Trophoblast cell (in vitro differentiated cells and primary cell): ENCODE measurements around the gene GALR2.

Source experiments
- DNase-seq, 2 donors: peaks; one replicate each; pipeline ENCODE4 v3.0.0-alpha.2; 2016
- H2AFZ ChIP-seq: 2 replicates; pipeline ENCODE4 v1.6.1; 2013; ENCODE audit warnings: low read length, moderate library complexity, mild to moderate bottlenecking; ENCODE audit not compliant: insufficient read depth, poor library complexity
- H2AK5ac ChIP-seq: 2 replicates; pipeline ENCODE4 v1.6.1; 2013; ENCODE audit warnings: mild to moderate bottlenecking, low read length
- H2BK120ac ChIP-seq: 2 replicates; pipeline ENCODE4 v1.6.1; 2013; ENCODE audit warnings: low read length, mild to moderate bottlenecking, moderate library complexity; ENCODE audit not compliant: insufficient read depth, poor library complexity
- H2BK12ac ChIP-seq: 2 replicates; pipeline ENCODE4 v1.6.1; 2013; ENCODE audit warnings: mild to moderate bottlenecking, low read length, moderate library complexity
- H2BK5ac ChIP-seq: 2 replicates; pipeline ENCODE4 v1.6.1; 2013; ENCODE audit warnings: low read length, low read depth, moderate library complexity, mild to moderate bottlenecking; ENCODE audit not compliant: poor library complexity
- H3K14ac ChIP-seq: 2 replicates; pipeline ENCODE4 v1.6.1; 2013; ENCODE audit warnings: mild to moderate bottlenecking, low read length
- H3K18ac ChIP-seq: 2 replicates; pipeline ENCODE4 v1.6.1; 2013; ENCODE audit warnings: mild to moderate bottlenecking, low read length
- H3K23ac ChIP-seq: 2 replicates; pipeline ENCODE4 v1.6.1; 2013; ENCODE audit warnings: low read length
- H3K27ac ChIP-seq: 2 replicates; pipeline ENCODE4 v1.5.1; 2013; ENCODE audit warnings: low read depth, mild to moderate bottlenecking, inconsistent platforms, low read length, moderate library complexity
- H3K27me3 ChIP-seq: 2 replicates; pipeline ENCODE4 v1.6.1; 2013; ENCODE audit warnings: inconsistent platforms, mild to moderate bottlenecking, low read length, moderate library complexity; ENCODE audit not compliant: insufficient read depth
- H3K36me3 ChIP-seq, 2 experiments: 1 replicate in 1 of 2; 2 replicates in 1 of 2; pipeline ENCODE4 v1.6.1; 2013; ENCODE audit warnings: low read length in 2 of 2, mild to moderate bottlenecking in 2 of 2, moderate library complexity in 1 of 2; ENCODE audit not compliant: insufficient read depth in 2 of 2, control insufficient read depth in 1 of 2
- H3K4ac ChIP-seq: 2 replicates; pipeline ENCODE4 v1.6.1; 2013; ENCODE audit warnings: low read depth, mild to moderate bottlenecking, low read length, moderate library complexity
- H3K4me1 ChIP-seq, 2 experiments: 1 replicate in 1 of 2; 2 replicates in 1 of 2; pipeline ENCODE4 v1.6.1; 2013; ENCODE audit warnings: low read length in 2 of 2, mild to moderate bottlenecking in 2 of 2, moderate library complexity in 1 of 2; ENCODE audit not compliant: insufficient read depth in 2 of 2, control insufficient read depth in 1 of 2
- H3K4me2 ChIP-seq: 2 replicates; pipeline ENCODE4 v1.6.1; 2013; ENCODE audit warnings: inconsistent platforms, mild to moderate bottlenecking, low read length, moderate library complexity
- H3K4me3 ChIP-seq: 2 replicates; pipeline ENCODE4 v1.5.1; 2013; ENCODE audit warnings: mild to moderate bottlenecking, low read depth, low read length, inconsistent platforms
- H3K79me1 ChIP-seq: one replicate; pipeline ENCODE4 v1.6.1; 2013; ENCODE audit warnings: low read length
- H3K79me2 ChIP-seq: 2 replicates; pipeline ENCODE4 v1.6.1; 2013; ENCODE audit warnings: low read length, mild to moderate bottlenecking; ENCODE audit not compliant: control insufficient read depth, insufficient read depth, poor library complexity
- H3K9ac ChIP-seq: 2 replicates; pipeline ENCODE4 v1.6.1; 2013; ENCODE audit warnings: mild to moderate bottlenecking, low read length
- H3K9me3 ChIP-seq: 2 replicates; pipeline ENCODE4 v1.6.1; 2013; ENCODE audit warnings: low read depth, mild to moderate bottlenecking, control low read depth, inconsistent platforms, low read length; ENCODE audit not compliant: insufficient read depth
- H4K12ac ChIP-seq: 2 replicates; pipeline ENCODE4 v1.6.1; 2013; ENCODE audit warnings: low read depth, mild to moderate bottlenecking, low read length, moderate library complexity
- H4K8ac ChIP-seq: 2 replicates; pipeline ENCODE4 v1.6.1; 2013; ENCODE audit warnings: low read depth, mild to moderate bottlenecking, low read length, moderate library complexity
- H4K91ac ChIP-seq: one replicate; pipeline ENCODE4 v1.6.1; 2013; ENCODE audit warnings: low read depth, mild to moderate bottlenecking, low read length, moderate library complexity
- WGBS: extraction: QIAGEN DNeasy Blood & Tissue Kit; methylation state at CpG from one replicate; pipeline ENCODE4 v1.1.7; 2013; ENCODE audit warnings: missing lambda C conversion rate; ENCODE audit not compliant: insufficient read length, insufficient coverage; ENCODE audit errors: extremely low coverage; 5-methylcytosine and 5-hydroxymethylcytosine counted together

GALR2 gene

DNA sequence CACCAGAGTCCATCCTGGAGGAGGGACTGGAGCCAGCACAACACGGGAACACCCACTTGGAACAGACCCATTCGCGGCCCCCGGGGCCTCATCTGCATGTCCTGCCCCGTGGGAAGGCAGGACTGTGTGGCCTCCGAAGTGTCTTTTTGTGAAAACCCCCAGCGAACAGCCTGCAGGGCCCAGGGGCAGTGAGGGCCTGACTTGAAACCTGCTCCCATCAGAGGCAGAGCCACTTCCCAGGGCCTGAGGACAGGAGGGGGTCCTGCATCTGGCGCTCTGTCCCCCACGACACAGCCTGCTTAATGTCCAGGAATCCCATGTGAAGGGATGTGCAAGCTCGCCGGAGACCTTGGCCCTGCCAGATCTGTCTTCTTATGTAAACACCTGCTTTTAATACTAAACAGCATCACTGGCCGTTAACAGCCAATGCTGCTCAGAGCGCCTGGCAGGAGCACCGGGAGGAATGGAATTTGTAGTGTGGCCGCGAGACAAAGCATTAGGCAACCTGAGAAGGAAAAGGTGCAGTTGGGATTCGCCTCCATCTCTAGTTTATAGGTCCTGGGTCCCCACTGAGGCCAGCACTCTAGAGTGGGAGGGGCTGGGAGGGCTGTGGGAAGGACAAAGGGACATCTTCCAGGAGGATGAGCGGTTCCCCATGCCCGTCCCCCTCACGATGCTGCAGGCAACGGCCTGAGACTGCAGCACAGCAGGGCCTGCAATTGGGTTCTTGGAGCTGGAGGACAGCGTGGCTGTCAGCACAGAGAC, 37.9 kb upstream of the GALR2 start:
- H2AFZ ChIP-seq, result no peak overlapping the region
- H2BK12ac ChIP-seq, result no peak overlapping the region
- H3K4me2 ChIP-seq, result no peak overlapping the region
- no peak overlapping the region for H4K91ac ChIP-seq
- H3K23ac ChIP-seq, result no peak overlapping the region
- no peak overlapping the region for H3K27ac ChIP-seq
- no peak overlapping the region for H3K4me3 ChIP-seq
- no peaks in the 10 kb centered on the region for H3K79me1 ChIP-seq
- WGBS, result no CpG with 5 or more reads among the region's 22 CpGs
- H3K9me3 ChIP-seq, result peaks cover 7% of the 10 kb centered on the region
- DNase-seq, result no peak
- no peak overlapping the region for H3K14ac ChIP-seq
- H3K27me3 ChIP-seq, result no peaks in the 10 kb centered on the region
- no peak overlapping the region for H3K9ac ChIP-seq
- no peak overlapping the region for H2BK5ac ChIP-seq
- H3K4me1 ChIP-seq, result no peaks in the 10 kb centered on the region
- no peak overlapping the region for H4K12ac ChIP-seq
- H3K36me3 ChIP-seq, result peaks cover 24 to 32% of the 10 kb centered on the region in 2 experiments
- H3K79me2 ChIP-seq, result no peaks in the 10 kb centered on the region
- no peak overlapping the region for H4K8ac ChIP-seq
- no peak overlapping the region for H2AK5ac ChIP-seq
- no peak overlapping the region for H3K18ac ChIP-seq
- no peak overlapping the region for H3K4ac ChIP-seq
- H2BK120ac ChIP-seq, result no peak overlapping the region

DNA sequence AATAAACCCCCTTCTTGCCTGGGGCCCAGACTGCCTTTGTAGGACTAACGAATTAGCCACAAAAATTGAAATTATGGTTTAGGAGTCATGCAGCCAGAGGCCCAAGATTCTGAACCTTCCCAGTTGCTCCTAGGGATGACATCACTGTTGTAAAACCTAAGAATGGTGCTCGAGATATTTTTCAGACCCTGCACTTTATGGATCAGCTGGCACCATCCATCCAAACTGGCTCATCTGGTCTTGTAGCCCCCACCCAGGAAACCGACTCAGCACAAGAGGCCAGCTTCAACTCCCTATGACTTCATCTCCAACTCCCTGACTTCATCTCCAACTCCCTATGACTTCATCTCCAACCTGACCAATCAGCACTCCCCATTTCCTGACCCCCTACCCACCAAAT, 36.5 kb upstream of the GALR2 start:
- Histone ChIP-seq H3K4ac (no peak overlapping the region), H3K23ac (no peak overlapping the region), H4K91ac (no peak overlapping the region), H4K8ac (no peak overlapping the region), H3K4me3 (no peak overlapping the region), H3K4me2 (no peak overlapping the region), H2AFZ (no peak overlapping the region), H2BK12ac (no peak overlapping the region), H3K9me3 (peaks cover 5% of the 10 kb centered on the region), H3K79me2 (no peaks in the 10 kb centered on the region), H3K27ac (no peak overlapping the region), H3K4me1 (no peaks in the 10 kb centered on the region), H3K9ac (no peak overlapping the region), H2BK5ac (no peak overlapping the region), H2AK5ac (no peak overlapping the region), H3K36me3 (peaks cover 33 to 42% of the 10 kb centered on the region in 2 experiments), H3K18ac (no peak overlapping the region), H3K79me1 (no peaks in the 10 kb centered on the region), H3K14ac (no peak overlapping the region), H3K27me3 (no peaks in the 10 kb centered on the region), H2BK120ac (no peak overlapping the region), H4K12ac (no peak overlapping the region)
- no CpG with 5 or more reads among the region's 3 CpGs for WGBS
- no peak for DNase-seq

DNA sequence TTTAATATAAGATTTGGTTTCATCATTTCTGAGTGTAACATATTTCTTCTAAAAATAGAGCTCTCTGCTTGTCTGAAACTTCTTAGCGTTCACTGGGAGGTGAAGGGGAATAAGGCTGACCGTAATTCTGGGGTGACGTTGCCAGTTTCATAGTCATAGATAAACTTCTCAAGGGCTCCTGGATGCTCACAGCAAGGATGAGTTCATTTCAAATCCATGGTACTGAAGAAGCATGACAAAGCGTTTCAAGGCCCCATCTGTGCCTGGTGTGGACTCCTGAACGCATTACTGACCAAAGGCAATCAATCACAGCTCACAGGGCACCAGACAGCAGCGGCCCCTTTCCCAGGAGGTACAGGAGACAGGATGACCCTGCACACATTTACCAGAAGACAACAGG, 35.5 kb upstream of the GALR2 start:
- Histone ChIP-seq H3K14ac (no peak overlapping the region), H3K4me1 (no peaks in the 10 kb centered on the region), H2AFZ (no peak overlapping the region), H3K4me3 (no peak overlapping the region), H2AK5ac (no peak overlapping the region), H3K4me2 (no peak overlapping the region), H3K4ac (no peak overlapping the region), H2BK120ac (no peak overlapping the region), H3K9me3 (no peaks in the 10 kb centered on the region), H3K27me3 (no peaks in the 10 kb centered on the region), H3K23ac (no peak overlapping the region), H3K36me3 (peaks cover 40 to 53% of the 10 kb centered on the region in 2 experiments), H2BK5ac (no peak overlapping the region), H3K79me2 (no peaks in the 10 kb centered on the region), H4K91ac (no peak overlapping the region), H3K27ac (no peak overlapping the region), H3K9ac (no peak overlapping the region), H4K8ac (no peak overlapping the region), H3K79me1 (no peaks in the 10 kb centered on the region), H4K12ac (no peak overlapping the region), H3K18ac (no peak overlapping the region), H2BK12ac (no peak overlapping the region)
- no peak for DNase-seq
- WGBS, result no CpG with 5 or more reads among the region's 6 CpGs

- peaks cover 51 to 65% of the 10 kb centered on the region in 2 experiments for H3K36me3 ChIP-seq
Measured at GRCh38 chr17:76040376-76040775, 34.2 kb upstream of the GALR2 start.

More at GRCh38 chr17:76040376-76040775, 34.2 kb upstream of the GALR2 start:
- Histone ChIP-seq H3K23ac (no peak overlapping the region), H3K14ac (no peak overlapping the region), H3K4me2 (no peak overlapping the region), H3K4ac (no peak overlapping the region), H3K27me3 (no peaks in the 10 kb centered on the region), H2AK5ac (no peak overlapping the region), H4K12ac (no peak overlapping the region), H4K8ac (no peak overlapping the region), H3K27ac (no peak overlapping the region), H3K4me1 (no peaks in the 10 kb centered on the region), H3K79me2 (no peaks in the 10 kb centered on the region), H3K18ac (no peak overlapping the region), H2AFZ (no peak overlapping the region), H3K79me1 (no peaks in the 10 kb centered on the region), H4K91ac (no peak overlapping the region), H3K4me3 (no peak overlapping the region), H3K9ac (no peak overlapping the region), H2BK120ac (no peak overlapping the region), H2BK5ac (no peak overlapping the region), H2BK12ac (no peak overlapping the region), H3K9me3 (no peaks in the 10 kb centered on the region)
- no CpG with 5 or more reads among the region's 6 CpGs for whole genome bisulfite sequencing
- no peak for DNase-seq
